PC-9 (cell line): ENCODE measurements around the gene CIRBP. TPM values are rescaled to one million over a fixed set of nuclear protein-coding genes. Genes with fewer than 3 reads are reported as not detected.

ENCODE experiments used
- BruUV-seq: library from RNA; stranded (reverse); fragments of 400-500 nt; replicated peaks from 2 replicates; lab custom pipeline; 2021; lab: Mats Ljungman, UMichigan
- CTCF ChIA-PET: fragments of 300-600 bp; sonication (Branson Sonifier 250); formaldehyde crosslinking; loops from one replicate; lab custom pipeline; 2022; ENCODE audit warnings: antibody characterized with exemption; lab: Charles Lee
- POLR2A ChIA-PET: fragments of 300-600 bp; sonication (Branson Sonifier 250); formaldehyde crosslinking; loops from one replicate; lab custom pipeline; 2022; ENCODE audit warnings: antibody characterized with exemption; ENCODE audit not compliant: unreplicated experiment; lab: Charles Lee
- DNase-seq, 2 experiments: peaks; one replicate each; pipeline versions ENCODE4 v3.0.0 to v3.0.0-alpha.2; 2015 to 2022; ENCODE audit warnings: mixed read lengths in 1 of 2
- H2AFZ ChIP-seq: fragments of 200-600 bp; sonication (generic); 2 replicates; pipeline ENCODE4 v1.8.1; 2017; ENCODE audit warnings: antibody characterized with exemption
- H3F3A ChIP-seq: fragments of 200-600 bp; sonication (generic); 2 replicates; pipeline ENCODE4 v1.8.1; 2017; ENCODE audit warnings: antibody characterized with exemption, mild to moderate bottlenecking, low read depth; ENCODE audit not compliant: insufficient read depth
- H3K27ac ChIP-seq: fragments of 200-600 bp; sonication (generic); 2 replicates; pipeline ENCODE4 v1.6.1; 2016; ENCODE audit warnings: mixed run types
- H3K27me3 ChIP-seq: fragments of 200-600 bp; sonication (generic); 2 replicates; pipeline ENCODE4 v1.6.1; 2016; ENCODE audit warnings: low read depth, mixed run types; ENCODE audit not compliant: insufficient read depth
- H3K36me3 ChIP-seq: fragments of 200-600 bp; sonication (generic); 2 replicates; pipeline ENCODE4 v1.6.1; 2016; ENCODE audit warnings: low read depth, mixed run types
- H3K4me1 ChIP-seq: fragments of 200-600 bp; sonication (generic); replicated peaks from 2 replicates; pipeline ENCODE4 v1.6.1; 2016; ENCODE audit warnings: mixed run types; ENCODE audit not compliant: insufficient read depth
- H3K4me2 ChIP-seq: fragments of 200-600 bp; sonication (generic); 2 replicates; pipeline ENCODE4 v1.6.1; 2017; ENCODE audit warnings: mixed run types
- H3K4me3 ChIP-seq: fragments of 200-600 bp; sonication (generic); 2 replicates; pipeline ENCODE4 v1.6.1; 2016; ENCODE audit warnings: mixed run types
- H3K79me2 ChIP-seq: fragments of 200-600 bp; sonication (generic); 2 replicates; pipeline ENCODE4 v1.6.1; 2017; ENCODE audit warnings: low read depth, mixed run types
- H3K9me2 ChIP-seq: fragments of 200-600 bp; sonication (generic); 2 replicates; pipeline ENCODE4 v1.8.1; 2017; ENCODE audit warnings: mild to moderate bottlenecking; ENCODE audit not compliant: insufficient read depth
- H3K9me3 ChIP-seq: fragments of 200-600 bp; sonication (generic); 2 replicates; pipeline ENCODE4 v1.8.1; 2016; ENCODE audit warnings: low read depth; ENCODE audit not compliant: insufficient read depth
- H4K20me1 ChIP-seq: fragments of 200-600 bp; sonication (generic); 2 replicates; pipeline ENCODE4 v1.8.1; 2017; ENCODE audit not compliant: insufficient read depth
- CTCF ChIP-seq: fragments of 200-600 bp; sonication (generic); conservative IDR thresholded peaks from 2 replicates; pipeline ENCODE4 v1.6.1; 2017; ENCODE audit warnings: mixed run types, antibody characterized with exemption, mild to moderate bottlenecking, moderate library complexity
- EZH2 ChIP-seq: fragments of 200-600 bp; sonication (generic); IDR thresholded peaks from 2 replicates; pipeline ENCODE4 v1.8.0; 2017; ENCODE audit warnings: antibody characterized with exemption, low read depth
- intact Hi-C: fragments of 100-400 bp; cut with micrococcal nuclease; formaldehyde crosslinking; loops from one replicate; pipeline ENCODE4 v1.10.0; 2022; ENCODE audit not compliant: unreplicated experiment
- total RNA-seq: library from RNA; stranded (reverse); gene quantifications from 2 replicates; pipeline ENCODE4 v1.2.3, GENCODE V29; 2021

The CIRBP gene
- total RNA-seq, 1 experiment from 2014 or later = 86.9 TPM

- H3K4me2 ChIP-seq = peak overlapping the region; percentile 59
- H3K79me2 ChIP-seq = peaks cover 20% of the 10 kb centered on the region
- CTCF ChIA-PET = no interaction called here
Observed at GRCh38 chr19:1247748-1248138, 21.4 kb upstream of the CIRBP start.

GRCh38 chr19:1248139-1248785, 20.9 kb upstream of the CIRBP start, which contains the start of gene MIDN:
Gene MIDN (plus strand): TSS chr19:1248583. CDS start chr19:1250297, 1,714 bp downstream.
- H3K4me3 ChIP-seq = peak within 1 kb of the TSS; percentile 75
- H2AFZ ChIP-seq = 0 out of 2 replicates have a peak within 1 kb of the TSS, but pooled peaks have one; percentile 69
- peaks cover 24% of the 10 kb centered on the region for H3F3A ChIP-seq
- DNase-seq = peak; percentile 77 to 78
- no peaks in the 10 kb centered on the region for H4K20me1 ChIP-seq
- H3K27ac ChIP-seq = peak within 1 kb of the TSS; percentile 84
- H3K9me2 ChIP-seq = no peaks in the 10 kb centered on the region
- H3K27me3 ChIP-seq = no peaks in the 10 kb centered on the region
- intact Hi-C loops = loop anchor here (5.0 kb wide), 1 partner anchor 66 kb away; no protein-coding TSS in a partner anchor
- H3K9me3 ChIP-seq = no peaks in the 10 kb centered on the region
- no TSS peak for BruUV-seq
- no peak; the same call in 1 of the 2 replicates for TF ChIP-seq CTCF
- no peak for TF ChIP-seq EZH2
- ChIA-PET POLR2A (no interaction called here), CTCF (no interaction called here)
- no peaks in the 10 kb centered on the region for H3K36me3 ChIP-seq
- peak within 1 kb of the TSS; percentile 59 for H3K4me2 ChIP-seq
- peaks cover 20% of the 10 kb centered on the region for H3K79me2 ChIP-seq
- H3K4me1 ChIP-seq = peaks cover 20% of the 10 kb centered on the region; the same call in 1 of the 2 replicates

More at GRCh38 chr19:1247748-1248138, 21.4 kb upstream of the CIRBP start:
- POLR2A ChIA-PET = no interaction called here
- no peaks in the 10 kb centered on the region for H4K20me1 ChIP-seq
- intact Hi-C loops = loop anchor here (5.0 kb wide), 1 partner anchor 65 kb away; no protein-coding TSS in a partner anchor
- no peak for TF ChIP-seq CTCF
- no peak for TF ChIP-seq EZH2
- no peaks in the 10 kb centered on the region for H3K9me2 ChIP-seq
- peaks cover 30% of the 10 kb centered on the region for H3F3A ChIP-seq
- no peak for DNase-seq
- H3K4me1 ChIP-seq = peaks cover 25% of the 10 kb centered on the region; the same call in 1 of the 2 replicates
- H3K27ac ChIP-seq = peak overlapping the region; percentile 84
- H3K36me3 ChIP-seq = no peaks in the 10 kb centered on the region
- TSS peak; percentile 30 for BruUV-seq
- H3K4me3 ChIP-seq = peak overlapping the region; percentile 75; the same call in 1 of the 2 replicates
- H3K9me3 ChIP-seq = no peaks in the 10 kb centered on the region
- H2AFZ ChIP-seq = no peak overlapping the region
- no peaks in the 10 kb centered on the region for H3K27me3 ChIP-seq

GRCh38 chr19:1248786-1249297, 20.3 kb upstream of the CIRBP start:
- DNase-seq = peak in 1 of 2 experiments; percentile 52
- H3K36me3 ChIP-seq = no peaks in the 10 kb centered on the region
- ChIA-PET CTCF (no interaction called here), POLR2A (no interaction called here)
- BruUV-seq = TSS peak; percentile 59
- H3K27me3 ChIP-seq = no peaks in the 10 kb centered on the region
- H3K27ac ChIP-seq = peak overlapping the region; percentile 84
- H3K9me3 ChIP-seq = no peaks in the 10 kb centered on the region
- intact Hi-C loops = loop anchor here (5.0 kb wide), 1 partner anchor 67 kb away; no protein-coding TSS in a partner anchor
- peaks cover 22% of the 10 kb centered on the region for H3F3A ChIP-seq
- TF ChIP-seq CTCF (peak; percentile 73), EZH2 (no peak)
- 0 out of 2 replicates have a peak, but pooled peaks cover 5% of the 10 kb centered on the region for H4K20me1 ChIP-seq
- H3K9me2 ChIP-seq = no peaks in the 10 kb centered on the region
- peaks cover 26% of the 10 kb centered on the region for H3K79me2 ChIP-seq
- H3K4me3 ChIP-seq = peak overlapping the region; percentile 75; the same call in 1 of the 2 replicates
- H3K4me1 ChIP-seq = peaks cover 21% of the 10 kb centered on the region
- 0 out of 2 replicates have a peak overlapping the region, but pooled peaks have one; percentile 69 for H2AFZ ChIP-seq
- peak overlapping the region; percentile 57; the same call in 1 of the 2 replicates for H3K4me2 ChIP-seq
